Endothelial cell of umbilical vein (primary cell): ENCODE data around the gene FTH1. TPM values are rescaled to one million over a fixed set of nuclear protein-coding genes. Genes with fewer than 3 reads are reported as not detected.

Experiments
- BruUV-seq: library from RNA; stranded (reverse); fragments of 400-500 nt; replicated peaks from 2 replicates; lab custom pipeline; 2021; lab: Mats Ljungman, UMichigan
- CTCF ChIA-PET: fragments of 300-600, 350-600 bp; sonication (Branson Sonifier 250); formaldehyde crosslinking; loops from one replicate; lab custom pipeline; 2021; ENCODE audit warnings: antibody characterized with exemption, inconsistent platforms; lab: Charles Lee
- POLR2A ChIA-PET: fragments of 300-600, 350-600 bp; sonication (Branson Sonifier 250); formaldehyde crosslinking; loops from one replicate; lab custom pipeline; 2021; ENCODE audit warnings: antibody characterized with exemption, inconsistent platforms; lab: Charles Lee
- DNase-seq: peaks from one replicate; pipeline ENCODE4 v3.0.0-alpha.2; 2011; ENCODE audit warnings: low read depth, low spot score
- FAIRE-seq: peaks from 2 replicates; lab custom pipeline; 2011; peaks lifted over from hg19 to GRCh38; lab: Jason Lieb, UNC
- H2AFZ ChIP-seq: 2 replicates; pipeline ENCODE4 v1.6.0; 2012; ENCODE audit warnings: low read depth, low read length, control low read depth, inconsistent platforms
- H3K27ac ChIP-seq: 2 replicates; pipeline ENCODE4 v1.5.1; 2011; ENCODE audit warnings: low read depth, mild to moderate bottlenecking, control low read depth, low read length, moderate library complexity; ENCODE audit not compliant: insufficient read depth
- H3K27me3 ChIP-seq, 2 experiments: 2 replicates each; pipeline versions ENCODE4 v1.6.0 to v1.6.1; 2011; ENCODE audit warnings: low read length in 2 of 2, mixed read lengths in 1 of 2; ENCODE audit not compliant: control insufficient read depth in 2 of 2, insufficient read depth in 2 of 2
- H3K36me3 ChIP-seq, 2 experiments: 2 replicates in 1 of 2; 3 replicates in 1 of 2; pipeline ENCODE4 v1.5.1; 2011; ENCODE audit warnings: low read length in 2 of 2, mild to moderate bottlenecking in 1 of 2, moderate library complexity in 1 of 2; ENCODE audit not compliant: control insufficient read depth in 2 of 2, insufficient read depth in 2 of 2; ENCODE audit errors: extremely low read depth in 1 of 2
- H3K4me1 ChIP-seq: 3 replicates; pipeline ENCODE4 v1.5.1; 2011; ENCODE audit warnings: mild to moderate bottlenecking, low read length; ENCODE audit not compliant: control insufficient read depth, insufficient read depth; ENCODE audit errors: extremely low read depth
- H3K4me2 ChIP-seq: 2 replicates; pipeline ENCODE4 v1.6.1; 2011; ENCODE audit warnings: low read length, control low read depth, mixed read lengths; ENCODE audit not compliant: insufficient read depth
- H3K4me3 ChIP-seq, 3 experiments: fragments of 200-600 bp in 1 of 3; sonication (generic), shearing (Covaris generic) in 1 of 3; replicated peaks in 1 of 3; 2 replicates each; pipeline ENCODE4 v1.5.1; 2011 to 2016; ENCODE audit warnings: control low read depth in 3 of 3, low read length in 3 of 3, mild to moderate bottlenecking in 2 of 3, inconsistent platforms in 1 of 3, low read depth in 1 of 3, moderate library complexity in 1 of 3; ENCODE audit not compliant: insufficient read depth in 1 of 3
- H3K79me2 ChIP-seq: 2 replicates; pipeline ENCODE4 v1.6.0; 2012; ENCODE audit warnings: low read length, inconsistent platforms; ENCODE audit not compliant: control insufficient read depth, insufficient read depth
- H3K9ac ChIP-seq: replicated peaks from 2 replicates; pipeline ENCODE3; 2011; ENCODE audit warnings: low read length, control low read depth; ENCODE audit not compliant: insufficient read depth; ENCODE audit errors: extremely low read depth
- H3K9me1 ChIP-seq: replicated peaks from 3 replicates; pipeline ENCODE4 v1.6.0; 2011; ENCODE audit warnings: mild to moderate bottlenecking, low read length; ENCODE audit not compliant: control insufficient read depth, insufficient read depth; ENCODE audit errors: extremely low read depth
- H3K9me3 ChIP-seq: replicated peaks from 2 replicates; pipeline ENCODE4 v1.5.1; 2012; ENCODE audit warnings: low read length, inconsistent platforms; ENCODE audit not compliant: control insufficient read depth, insufficient read depth
- H4K20me1 ChIP-seq: replicated peaks from 2 replicates; pipeline ENCODE3; 2011; ENCODE audit warnings: mild to moderate bottlenecking, low read length; ENCODE audit not compliant: control insufficient read depth, insufficient read depth; ENCODE audit errors: extremely low read depth
- EZH2 ChIP-seq: IDR thresholded peaks from 2 replicates; pipeline ENCODE4 v1.6.1; 2012; ENCODE audit warnings: borderline replicate concordance, low read depth, mild to moderate bottlenecking, moderate library complexity, low read length, inconsistent platforms; ENCODE audit not compliant: severe bottlenecking
- FOS ChIP-seq: IDR thresholded peaks from 2 replicates; pipeline ENCODE4 v1.6.1; 2011; ENCODE audit warnings: mild to moderate bottlenecking, low read length, moderate library complexity, borderline replicate concordance; ENCODE audit not compliant: insufficient read depth
- GATA2 ChIP-seq: IDR thresholded peaks from 2 replicates; pipeline ENCODE4 v1.7.0; 2011; ENCODE audit warnings: low read depth, mild to moderate bottlenecking, moderate library complexity, mixed read lengths, low read length; ENCODE audit not compliant: insufficient read length, insufficient read depth
- JUN ChIP-seq: IDR thresholded peaks from 2 replicates; pipeline ENCODE4 v1.6.1; 2011; ENCODE audit warnings: borderline replicate concordance, low read depth; ENCODE audit not compliant: insufficient read length, insufficient read depth
- MYC ChIP-seq: IDR thresholded peaks from one replicate; pipeline ENCODE4 v1.6.1; 2011; ENCODE audit warnings: mild to moderate bottlenecking, low read depth, low read length
- POLR2A ChIP-seq: IDR thresholded peaks from 2 replicates; pipeline ENCODE4 v1.6.1; 2012; ENCODE audit warnings: low read depth, mild to moderate bottlenecking, control low read depth, low read length
- POLR2AphosphoS5 ChIP-seq: IDR thresholded peaks from 2 replicates; pipeline ENCODE4 v1.6.1; 2012; ENCODE audit warnings: low read depth, mild to moderate bottlenecking, control low read depth, low read length, moderate library complexity; ENCODE audit not compliant: insufficient read depth
- dilution Hi-C: fragments of 300-500 bp; cut with MboI; formaldehyde crosslinking; loops from one replicate; pipeline ENCODE4 v1.15.0; 2019; ENCODE audit warnings: low sequenced_read_pairs; ENCODE audit not compliant: extremely low pct_ligation_motif_present
- intact Hi-C: fragments of 100-400 bp; cut with micrococcal nuclease; formaldehyde crosslinking; loops from one replicate; pipeline ENCODE4 v1.10.0; 2022
- polyA plus RNA-seq, 4 experiments: library from polyadenylated mRNA; depleted of rRNA in 3 of 4; stranded (reverse) in 3 of 4; unstranded in 1 of 4; fragments of >200 nt; gene quantifications; 2 replicates each; pipeline versions ENCODE4 v1.2.1 to v1.2.3, GENCODE V29; 2011 to 2012; ENCODE audit warnings: missing spikeins in 1 of 4
- total RNA-seq: library from RNA; stranded (reverse); gene quantifications from 2 replicates; pipeline ENCODE4 v1.2.3, GENCODE V29; 2021
- TF ChIP-seq, protein P1 (sequence below): IDR thresholded peaks from 2 replicates; pipeline ENCODE4 v1.6.1; 2011; ENCODE audit not compliant: insufficient read depth, insufficient read length
- TF ChIP-seq, protein P2 (sequence below), 2 donors: IDR thresholded peaks; 1 replicate in 1 of 2; 2 replicates in 1 of 2; pipeline ENCODE4 v1.5.1; 2011; ENCODE audit warnings: low read length in 2 of 2, mild to moderate bottlenecking in 2 of 2, moderate library complexity in 2 of 2, control low read depth in 1 of 2, inconsistent platforms in 1 of 2, low read depth in 1 of 2; ENCODE audit not compliant: insufficient read depth in 1 of 2; ENCODE audit errors: extremely low read depth in 1 of 2

FTH1 gene
- total and polyA plus RNA-seq, 2 donors (not counting 3 experiments of a cell fraction or from before 2014, with no cell fraction given): 1,177 to 2,501 TPM

DNA sequence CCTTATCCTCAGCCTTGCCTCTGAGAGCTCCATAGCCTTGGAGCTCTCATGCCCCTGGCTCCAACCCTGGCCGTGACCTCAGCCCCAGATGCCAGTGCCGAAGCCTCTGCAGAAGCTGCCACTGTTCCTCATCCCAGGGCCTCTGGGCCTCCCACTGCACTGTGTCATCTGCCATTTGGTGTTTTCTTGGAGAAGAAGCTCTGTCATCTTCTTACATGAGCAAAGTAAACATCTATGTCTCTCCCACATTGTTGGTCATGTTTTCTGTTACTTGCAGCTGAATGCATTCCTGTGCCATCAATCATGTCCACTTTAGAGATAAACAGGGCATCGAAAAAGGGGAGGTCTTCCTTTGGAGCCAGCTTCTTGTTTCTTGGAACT is 45.0 kb upstream of the FTH1 start:
- dilution Hi-C loops (no loop called here), intact Hi-C loops (no loop called here)
- Histone ChIP-seq H3K36me3 (no peaks in the 10 kb centered on the region), H3K4me1 (no peaks in the 10 kb centered on the region), H3K9me1 (no peaks in the 10 kb centered on the region), H2AFZ (no peak overlapping the region), H3K4me3 (no peak overlapping the region), H4K20me1 (no peaks in the 10 kb centered on the region), H3K9me3 (no peaks in the 10 kb centered on the region), H3K27me3 (no peaks in the 10 kb centered on the region), H3K4me2 (no peak overlapping the region), H3K27ac (no peak overlapping the region), H3K9ac (no peak overlapping the region), H3K79me2 (no peaks in the 10 kb centered on the region)
- ChIA-PET CTCF (interaction anchor here (0.7 to 1.6 kb wide), 4 partner anchors 8 to 113 kb away, joined by 3 to 4 read pairs (median 4); no protein-coding TSS in a partner anchor), POLR2A (no interaction called here)
- TF ChIP-seq, protein P1, sequence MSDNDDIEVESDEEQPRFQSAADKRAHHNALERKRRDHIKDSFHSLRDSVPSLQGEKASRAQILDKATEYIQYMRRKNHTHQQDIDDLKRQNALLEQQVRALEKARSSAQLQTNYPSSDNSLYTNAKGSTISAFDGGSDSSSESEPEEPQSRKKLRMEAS: no peak
- TF ChIP-seq MYC: no peak
- no peak for TF ChIP-seq GATA2
- no peak for TF ChIP-seq EZH2
- TF ChIP-seq JUN: no peak
- TF ChIP-seq, protein P2, sequence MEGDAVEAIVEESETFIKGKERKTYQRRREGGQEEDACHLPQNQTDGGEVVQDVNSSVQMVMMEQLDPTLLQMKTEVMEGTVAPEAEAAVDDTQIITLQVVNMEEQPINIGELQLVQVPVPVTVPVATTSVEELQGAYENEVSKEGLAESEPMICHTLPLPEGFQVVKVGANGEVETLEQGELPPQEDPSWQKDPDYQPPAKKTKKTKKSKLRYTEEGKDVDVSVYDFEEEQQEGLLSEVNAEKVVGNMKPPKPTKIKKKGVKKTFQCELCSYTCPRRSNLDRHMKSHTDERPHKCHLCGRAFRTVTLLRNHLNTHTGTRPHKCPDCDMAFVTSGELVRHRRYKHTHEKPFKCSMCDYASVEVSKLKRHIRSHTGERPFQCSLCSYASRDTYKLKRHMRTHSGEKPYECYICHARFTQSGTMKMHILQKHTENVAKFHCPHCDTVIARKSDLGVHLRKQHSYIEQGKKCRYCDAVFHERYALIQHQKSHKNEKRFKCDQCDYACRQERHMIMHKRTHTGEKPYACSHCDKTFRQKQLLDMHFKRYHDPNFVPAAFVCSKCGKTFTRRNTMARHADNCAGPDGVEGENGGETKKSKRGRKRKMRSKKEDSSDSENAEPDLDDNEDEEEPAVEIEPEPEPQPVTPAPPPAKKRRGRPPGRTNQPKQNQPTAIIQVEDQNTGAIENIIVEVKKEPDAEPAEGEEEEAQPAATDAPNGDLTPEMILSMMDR (IDR thresholded peaks at IDR 0.05; ENCODE audit: extremely low read depth in 1 of 2, insufficient read depth in 1 of 2, low read depth in 1 of 2, low read length in 2 of 2): no peak
- TF ChIP-seq POLR2A: no peak
- no peak for TF ChIP-seq POLR2AphosphoS5
- no peak for TF ChIP-seq FOS
- no TSS peak for BruUV-seq
- no peak for DNase-seq
- no peak for FAIRE-seq
